Mononuclear cell (primary cell): Measurements from ENCODE around the gene SOCS3. TPM values are rescaled to one million over a fixed set of nuclear protein-coding genes. Genes with fewer than 3 reads are reported as not detected.

Experiments used
- H3K27me3 ChIP-seq: 2 replicates; pipeline ENCODE4 v1.6.0; 2011; ENCODE audit warnings: low read length, control low read depth; ENCODE audit not compliant: insufficient read depth
- H3K4me1 ChIP-seq: 2 replicates; pipeline ENCODE4 v1.5.1; 2011; ENCODE audit warnings: mild to moderate bottlenecking, low read length, control low read depth; ENCODE audit not compliant: insufficient read depth
- H3K4me3 ChIP-seq: 2 replicates; pipeline ENCODE4 v1.5.1; 2011; ENCODE audit warnings: mild to moderate bottlenecking, low read length, moderate library complexity
- H3K9me3 ChIP-seq: 2 replicates; pipeline ENCODE4 v1.5.1; 2011; ENCODE audit warnings: low read depth, mild to moderate bottlenecking, control low read depth, low read length
- total RNA-seq: library from RNA; depleted of rRNA; stranded (reverse); fragments of >200 nt; gene quantifications from one replicate; pipeline ENCODE4 v1.2.3, GENCODE V29; 2012

Gene SOCS3
- total RNA-seq, 1 donor, result 503 TPM

GRCh38 chr17:78355045-78355641, 4.7 kb downstream of the SOCS3 start:
- H3K9me3 ChIP-seq, result no peaks in the 10 kb centered on the region
- H3K4me1 ChIP-seq, result peaks cover 83% of the 10 kb centered on the region
- peaks cover 7% of the 10 kb centered on the region for H3K27me3 ChIP-seq
- no peak overlapping the region for H3K4me3 ChIP-seq

DNA sequence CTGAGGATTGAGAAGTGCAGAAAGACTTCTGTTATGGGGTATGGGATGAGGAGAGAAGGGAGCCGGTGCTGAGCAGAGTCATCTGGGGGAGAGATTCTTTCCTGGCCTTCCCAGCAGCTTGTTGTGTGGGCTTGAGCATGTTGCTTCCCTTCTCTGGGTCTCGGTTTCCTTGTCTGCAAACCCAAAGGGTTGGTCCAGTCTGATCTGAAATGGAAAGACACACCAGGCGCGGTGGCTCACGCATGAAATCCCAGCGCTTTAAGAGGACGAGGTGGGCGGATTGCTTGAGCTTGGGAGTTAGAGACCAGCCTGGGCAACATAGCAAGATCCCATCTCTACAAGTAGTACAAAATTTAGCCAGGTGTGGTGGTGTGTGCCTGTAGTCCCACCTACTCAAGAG, 6.0 kb downstream of the SOCS3 start:
- peaks cover 7% of the 10 kb centered on the region for H3K27me3 ChIP-seq
- no peaks in the 10 kb centered on the region for H3K9me3 ChIP-seq
- H3K4me1 ChIP-seq, result peaks cover 90% of the 10 kb centered on the region
- no peak overlapping the region for H3K4me3 ChIP-seq

DNA sequence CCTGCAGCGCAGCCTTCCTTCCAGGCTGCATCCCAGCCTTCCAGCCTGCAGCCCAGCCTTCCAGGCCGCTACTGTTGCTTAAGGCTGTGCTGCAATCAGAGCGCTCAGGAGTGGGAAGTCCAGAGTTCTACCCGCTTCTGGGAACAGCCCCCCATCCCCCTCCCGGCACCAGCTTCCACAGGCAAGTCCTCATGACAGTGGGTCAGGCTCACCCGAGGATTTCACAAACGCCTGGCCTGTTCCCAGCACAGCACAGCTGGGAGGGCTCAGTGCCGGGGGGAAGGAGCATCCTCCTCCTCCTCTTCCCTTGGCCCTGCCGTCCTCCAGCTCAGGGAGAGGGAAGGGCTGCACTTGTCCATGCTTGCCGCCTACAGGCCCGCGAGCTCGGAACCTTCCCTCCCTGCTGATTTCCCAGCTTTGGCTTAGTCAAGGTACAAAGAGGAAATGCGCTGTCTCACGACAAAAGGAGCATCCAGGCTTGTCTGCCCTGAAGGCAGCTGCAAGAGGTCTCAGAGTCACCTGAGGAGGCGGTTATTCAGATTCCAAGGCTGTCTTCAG, 8.3 kb downstream of the SOCS3 start:
- H3K27me3 ChIP-seq, result no peaks in the 10 kb centered on the region
- peaks cover 81% of the 10 kb centered on the region for H3K4me1 ChIP-seq
- no peaks in the 10 kb centered on the region for H3K9me3 ChIP-seq
- H3K4me3 ChIP-seq, result no peak overlapping the region

- Histone ChIP-seq H3K4me1 (peaks cover 77% of the 10 kb centered on the region), H3K4me3 (no peak overlapping the region), H3K27me3 (no peaks in the 10 kb centered on the region), H3K9me3 (no peaks in the 10 kb centered on the region)
Observed at GRCh38 chr17:78349891-78350642, 9.8 kb downstream of the SOCS3 start.

- Histone ChIP-seq H3K27me3 (no peaks in the 10 kb centered on the region), H3K4me1 (peaks cover 77% of the 10 kb centered on the region), H3K9me3 (no peaks in the 10 kb centered on the region), H3K4me3 (no peak overlapping the region)
Observed at GRCh38 chr17:78348055-78348770, 11.7 kb downstream of the SOCS3 start.

GRCh38 chr17:78347453-78347852, 12.4 kb downstream of the SOCS3 start:
- H3K4me3 ChIP-seq, result no peak overlapping the region
- no peaks in the 10 kb centered on the region for H3K9me3 ChIP-seq
- H3K4me1 ChIP-seq, result peaks cover 80% of the 10 kb centered on the region
- no peaks in the 10 kb centered on the region for H3K27me3 ChIP-seq

DNA sequence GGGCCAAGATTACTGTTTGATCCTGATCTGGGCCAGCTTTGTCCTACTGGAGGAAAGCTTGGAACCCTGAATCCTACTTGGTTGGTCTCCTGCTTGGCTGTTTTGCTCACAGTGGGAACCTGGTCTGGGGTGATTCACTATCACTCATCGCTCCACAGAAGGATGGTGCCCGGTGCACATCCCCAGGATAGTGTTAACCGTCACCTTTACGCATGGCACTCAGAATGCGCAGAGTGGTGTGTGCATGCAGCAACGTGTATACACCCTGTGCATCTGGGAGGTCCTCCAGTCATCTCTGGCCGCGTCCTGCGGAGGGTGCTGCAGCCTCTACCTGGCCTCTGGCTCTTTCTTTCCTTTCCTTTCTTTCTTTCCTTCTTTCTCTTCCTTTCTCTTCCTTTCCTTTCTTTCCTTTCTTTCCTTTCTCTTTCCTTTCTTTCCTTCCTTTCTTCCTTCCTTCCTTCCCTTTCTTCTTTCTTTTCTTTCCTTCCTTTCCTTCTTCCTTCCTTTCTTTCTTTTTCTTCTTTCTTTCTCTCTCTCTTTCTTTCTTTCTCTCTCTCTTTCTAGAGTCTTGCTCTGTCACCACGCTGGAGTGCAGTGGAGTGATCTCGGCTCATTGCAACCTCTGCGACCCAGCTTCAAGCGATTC, 13.1 kb downstream of the SOCS3 start:
- no peaks in the 10 kb centered on the region for H3K27me3 ChIP-seq
- H3K4me3 ChIP-seq, result no peak overlapping the region
- peaks cover 78% of the 10 kb centered on the region for H3K4me1 ChIP-seq
- H3K9me3 ChIP-seq, result no peaks in the 10 kb centered on the region

DNA sequence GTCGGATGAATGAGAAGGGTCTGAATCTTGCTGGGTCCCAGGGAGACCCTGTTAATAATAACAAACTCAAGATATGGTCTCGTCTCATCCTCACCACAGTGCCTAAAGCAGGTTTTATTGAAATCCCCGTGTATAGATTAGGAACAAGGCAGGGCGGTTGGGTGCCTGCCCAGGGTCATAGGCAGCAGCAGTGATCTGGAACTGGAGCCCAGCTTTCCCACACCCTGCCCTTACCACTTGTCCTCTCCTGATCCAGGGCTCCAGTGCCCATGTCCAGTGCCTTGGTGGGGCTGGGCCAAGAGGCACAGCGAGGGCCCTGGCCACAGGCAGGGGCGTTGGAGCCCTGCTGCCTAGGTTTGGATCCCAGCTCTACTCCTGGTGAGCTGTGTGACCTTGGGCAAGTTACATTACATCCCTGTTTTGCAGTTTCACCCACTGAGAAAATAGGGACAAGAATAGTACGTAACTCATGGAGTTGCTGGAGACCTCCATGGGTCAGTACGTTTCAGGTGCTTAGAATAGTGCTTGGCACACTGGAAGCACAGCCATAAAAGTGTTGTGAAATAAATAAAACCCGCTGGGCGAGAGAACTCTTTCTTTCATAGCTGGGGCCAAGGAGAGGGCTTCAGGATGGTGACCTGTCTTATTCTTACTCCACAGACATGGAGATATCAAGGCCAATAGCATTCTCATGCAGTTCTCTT, 13.9 kb downstream of the SOCS3 start:
- Histone ChIP-seq H3K27me3 (no peaks in the 10 kb centered on the region), H3K4me3 (no peak overlapping the region), H3K4me1 (peaks cover 78% of the 10 kb centered on the region), H3K9me3 (no peaks in the 10 kb centered on the region)

GRCh38 chr17:78345172-78345571, 14.7 kb downstream of the SOCS3 start:
- no peaks in the 10 kb centered on the region for H3K9me3 ChIP-seq
- no peak overlapping the region for H3K4me3 ChIP-seq
- H3K27me3 ChIP-seq, result no peaks in the 10 kb centered on the region
- peaks cover 78% of the 10 kb centered on the region for H3K4me1 ChIP-seq

GRCh38 chr17:78344666-78345065, 15.2 kb downstream of the SOCS3 start:
- Histone ChIP-seq H3K9me3 (no peaks in the 10 kb centered on the region), H3K4me1 (peaks cover 78% of the 10 kb centered on the region), H3K27me3 (no peaks in the 10 kb centered on the region), H3K4me3 (no peak overlapping the region)

GRCh38 chr17:78343543-78344201, 16.2 kb downstream of the SOCS3 start:
- H3K27me3 ChIP-seq, result no peaks in the 10 kb centered on the region
- H3K9me3 ChIP-seq, result no peaks in the 10 kb centered on the region
- peaks cover 84% of the 10 kb centered on the region for H3K4me1 ChIP-seq
- H3K4me3 ChIP-seq, result no peak overlapping the region

DNA sequence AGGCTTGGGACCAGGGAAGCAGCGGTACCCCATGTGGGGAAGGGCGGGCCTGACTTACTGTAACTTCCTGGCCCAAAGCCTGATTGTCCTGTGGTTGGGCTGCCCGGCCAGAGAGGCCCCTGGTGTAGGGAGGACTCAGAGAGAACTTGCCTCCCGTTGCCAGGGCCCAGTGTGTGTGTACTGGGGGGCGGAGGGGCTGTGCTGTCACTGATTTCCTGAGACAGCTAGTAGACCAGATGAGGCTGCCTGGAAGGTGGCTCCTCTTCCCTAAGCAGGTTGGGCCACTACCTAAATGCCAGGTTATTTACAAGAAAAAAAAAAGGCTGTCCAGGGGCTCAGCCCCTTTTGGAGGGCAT, 16.7 kb downstream of the SOCS3 start:
- Histone ChIP-seq H3K27me3 (no peaks in the 10 kb centered on the region), H3K4me1 (peaks cover 86% of the 10 kb centered on the region), H3K9me3 (no peaks in the 10 kb centered on the region), H3K4me3 (no peak overlapping the region)

DNA sequence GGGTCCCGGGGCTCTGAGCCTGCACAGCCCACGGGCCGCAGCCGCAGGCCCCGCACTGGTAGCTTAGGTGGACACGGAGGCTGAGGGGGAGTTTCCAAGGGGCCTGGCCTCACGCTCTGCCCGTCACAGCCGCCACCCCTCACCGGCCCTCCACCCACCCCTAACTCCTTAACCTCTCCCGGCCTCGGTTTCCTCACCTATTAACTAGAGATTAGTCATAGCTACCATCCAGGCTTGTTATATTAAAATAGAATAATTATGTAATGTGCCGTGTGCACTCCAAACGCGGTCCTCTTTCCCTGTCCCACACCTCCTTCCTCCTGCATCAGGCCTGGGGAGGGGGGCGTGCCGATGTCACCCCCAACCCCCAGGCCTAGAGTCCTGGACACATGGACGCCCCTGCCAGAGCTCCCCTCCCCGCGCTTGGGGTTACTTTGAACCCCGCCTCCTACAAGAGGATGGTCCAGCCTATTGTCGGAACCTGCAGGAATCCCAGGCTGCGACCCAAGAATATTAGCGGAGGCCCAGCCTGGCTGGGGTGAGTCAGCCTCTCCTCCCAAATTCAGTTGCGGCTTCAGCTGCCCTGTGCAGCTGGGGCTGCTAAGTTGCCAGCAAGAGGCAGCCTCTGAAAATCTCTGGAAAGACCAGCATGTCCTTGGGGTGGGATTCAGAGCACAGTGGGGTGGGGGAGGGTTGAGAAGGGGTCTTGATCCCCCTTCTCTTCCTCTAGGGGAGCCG, 17.3 kb downstream of the SOCS3 start:
- Histone ChIP-seq H3K9me3 (no peaks in the 10 kb centered on the region), H3K4me3 (peak overlapping the region; percentile 19), H3K4me1 (peaks cover 86% of the 10 kb centered on the region), H3K27me3 (no peaks in the 10 kb centered on the region)
